Cardiac septum (tissue), 1 donor: Measurements from ENCODE around the gene NUP85. TPM values are rescaled to one million over a fixed set of nuclear protein-coding genes. Genes with fewer than 3 reads are reported as not detected.
"Not testable (repeated sequence)": the region's sequence is repeated elsewhere in the genome, so short reads cannot be mapped to it uniquely, and the experiment has no call there.

ENCODE experiments used
- DNase-seq: peaks from one replicate; pipeline ENCODE4 v3.0.0-alpha.2; 2020; ENCODE audit warnings: low spot score
- intact Hi-C: fragments of 100-400 bp; cut with DNase I; formaldehyde crosslinking; loops from one replicate; pipeline ENCODE4 v1.14.0; 2022
- total RNA-seq: library from RNA; stranded (reverse); fragmentation: NEBNext Ultra II Directional; extraction: Animal tissue kit (Norgen Biotek cat#: 25700); gene quantifications from one replicate; pipeline ENCODE4 v1.2.1, GENCODE V29; 2021
- donor health status: DM: no; HTN: no; CAD: no.

The NUP85 gene
- total RNA-seq, 1 donor from 2014 or later, result 26.3 TPM

DNA sequence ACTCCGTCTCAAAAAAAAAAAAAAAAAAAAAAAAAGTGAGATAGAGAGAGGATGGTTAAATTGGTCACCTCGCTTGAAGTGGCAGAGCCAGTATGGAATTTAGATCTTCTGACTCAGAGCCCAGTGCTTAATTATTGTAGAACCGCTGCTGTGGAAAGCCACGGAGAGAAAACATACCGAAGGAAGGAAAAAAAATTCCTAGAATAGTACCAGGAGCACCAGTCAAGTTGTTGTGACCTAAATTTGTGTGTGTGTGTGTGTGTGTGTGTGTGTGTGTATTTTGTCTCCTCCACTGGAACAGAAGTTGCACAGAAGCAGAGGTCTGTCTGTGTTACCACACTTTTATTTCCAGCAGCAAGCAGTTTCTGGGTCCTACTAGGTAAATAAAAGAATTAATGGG, 10.6 kb upstream of the NUP85 start:
- intact Hi-C loops, result no loop called here

DNA sequence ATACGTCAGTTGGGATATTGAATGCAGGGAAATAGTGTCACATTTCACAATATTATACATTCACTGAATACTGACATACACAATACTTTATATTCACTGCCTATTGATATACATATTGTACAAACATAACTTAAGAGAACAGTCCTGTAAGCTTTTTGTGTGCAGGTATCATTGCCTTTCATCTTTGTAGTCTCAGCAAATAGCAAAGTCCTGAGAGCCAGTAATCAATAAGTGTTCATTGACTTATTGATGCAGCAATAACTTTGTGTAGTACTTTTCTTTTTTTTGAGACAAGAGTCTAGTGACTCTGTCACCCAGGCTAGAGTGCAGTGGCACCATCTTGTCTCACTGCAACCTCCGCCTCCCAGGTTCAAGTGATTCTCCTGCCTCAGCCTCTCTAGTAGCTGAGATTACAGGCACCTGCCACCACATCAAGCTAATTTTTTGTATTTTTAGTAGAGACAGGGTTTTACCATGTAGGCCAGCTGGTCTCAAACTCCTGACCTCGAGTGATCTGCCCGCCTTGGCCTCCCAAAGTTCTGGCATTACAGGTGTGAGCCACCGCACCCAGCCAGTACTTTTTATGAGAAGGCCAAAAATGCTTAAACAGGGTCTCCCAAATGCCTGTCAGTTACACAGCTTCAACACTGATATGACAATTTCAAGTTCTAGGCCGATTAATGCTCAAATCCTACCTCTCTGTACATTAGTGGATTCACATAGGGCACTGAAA, 5.4 kb upstream of the NUP85 start:
- intact Hi-C loops, result loop anchor here (2.0 to 5.0 kb wide), 2 partner anchors 85 to 238 kb away; no protein-coding TSS in a partner anchor
- no peak for DNase-seq

More for the DNA sequence above, 10.6 kb upstream of the NUP85 start:
- DNase-seq, result no peak

DNA sequence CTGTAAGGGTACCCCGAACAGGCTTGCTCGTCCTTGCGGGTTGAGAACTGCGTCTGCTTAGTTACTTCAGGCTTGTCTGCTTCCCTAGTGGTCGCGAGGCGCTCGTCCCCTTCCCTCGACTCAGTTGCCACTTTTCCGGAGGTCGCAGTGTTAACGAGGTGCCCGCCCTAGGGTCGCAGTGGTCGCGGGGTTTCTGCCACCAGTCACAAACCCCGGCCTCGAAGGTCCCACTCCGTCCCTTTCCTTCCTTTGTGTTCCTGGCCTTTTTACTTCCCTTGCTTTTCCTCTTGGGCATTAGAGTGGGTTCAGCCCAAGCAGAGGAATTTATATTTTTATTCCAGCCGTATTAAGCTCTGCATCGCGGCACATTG, 299 bp downstream of the NUP85 start:
- DNase-seq, result no peak
- intact Hi-C loops, result loop anchor here (1.0 kb wide), 1 partner anchor 22 kb away; no protein-coding TSS in a partner anchor

DNA sequence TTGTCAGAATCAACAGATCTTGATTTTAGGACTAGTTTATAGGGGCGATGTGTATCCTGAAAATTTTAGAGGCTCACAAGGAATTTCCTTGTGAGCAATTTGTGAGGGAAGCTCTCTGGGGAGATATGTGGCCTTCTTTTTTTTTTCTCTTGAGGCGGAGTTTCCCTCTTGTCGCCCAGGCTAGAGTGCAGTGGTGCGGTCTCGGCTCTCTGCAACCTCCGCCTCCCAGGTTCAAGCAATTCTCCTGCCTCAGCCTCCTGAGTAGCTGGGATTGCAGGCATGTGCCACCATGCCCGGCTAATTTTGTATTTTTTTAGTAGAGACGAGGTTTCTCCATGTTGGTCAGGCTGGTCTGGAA, 1.6 kb downstream of the NUP85 start:
- intact Hi-C loops, DNase-seq: not testable (repeated sequence)

DNA sequence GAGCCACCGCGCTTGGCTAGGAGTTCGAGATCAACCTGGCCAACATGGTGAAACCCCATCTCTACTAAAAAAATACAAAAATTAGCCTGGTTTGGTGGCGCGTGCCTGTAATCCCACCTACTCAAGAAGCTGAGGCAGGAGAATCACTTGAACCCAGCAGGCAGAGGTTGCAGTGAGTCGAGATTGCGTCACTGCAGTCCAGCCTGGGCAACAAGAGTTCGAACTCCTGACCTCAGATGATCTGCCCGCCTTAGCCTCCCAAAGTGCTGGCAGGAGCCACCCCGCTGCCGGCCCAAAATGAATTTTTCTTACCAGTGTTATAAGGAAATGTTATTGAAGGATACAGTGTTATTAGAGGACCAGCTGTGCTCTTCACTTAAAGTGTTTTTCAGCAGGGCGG, 2.3 kb downstream of the NUP85 start:
- no peak for DNase-seq
- intact Hi-C loops, result no loop called here

DNA sequence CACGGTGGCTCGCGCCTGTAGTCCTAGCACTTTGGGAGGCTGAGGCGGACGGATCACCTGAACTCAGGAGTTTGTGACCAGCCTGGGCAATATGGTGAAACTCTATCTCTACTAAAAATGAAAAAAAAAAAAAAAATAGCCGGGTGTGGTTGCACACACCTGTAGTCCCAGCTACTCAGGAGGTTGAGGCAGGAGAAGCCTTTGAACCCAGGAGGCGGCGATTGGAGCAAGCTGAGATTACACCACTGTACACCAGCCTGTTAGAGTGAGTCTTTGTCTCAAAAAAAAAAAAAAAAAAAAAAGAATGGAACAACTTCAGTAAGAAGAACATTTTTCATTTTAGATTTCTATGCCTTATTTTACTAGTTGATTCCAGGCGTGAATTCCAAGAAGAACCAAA, 2.7 kb downstream of the NUP85 start:
- intact Hi-C loops, result no loop called here
- DNase-seq, result no peak

DNA sequence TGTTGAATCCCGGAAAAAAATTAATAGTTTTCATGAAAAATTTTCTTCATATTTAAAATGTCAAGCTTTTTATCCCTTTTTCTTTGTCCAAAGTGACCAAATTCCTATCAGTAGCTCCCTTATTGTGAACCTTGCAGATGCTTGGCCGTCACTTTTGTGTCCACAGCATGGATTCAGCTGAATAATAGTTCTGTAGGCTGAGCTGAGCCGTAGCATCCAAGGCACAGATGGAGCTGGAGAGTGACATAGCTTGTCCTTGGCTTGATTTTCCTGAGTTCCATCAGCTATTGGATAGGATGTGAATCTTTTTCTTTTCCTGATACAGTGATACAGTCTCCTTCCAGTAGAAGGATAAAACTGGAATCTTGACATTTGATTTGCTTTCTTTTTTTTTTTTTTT, 3.6 kb downstream of the NUP85 start:
- DNase-seq, result no peak
- intact Hi-C loops, result no loop called here

DNA sequence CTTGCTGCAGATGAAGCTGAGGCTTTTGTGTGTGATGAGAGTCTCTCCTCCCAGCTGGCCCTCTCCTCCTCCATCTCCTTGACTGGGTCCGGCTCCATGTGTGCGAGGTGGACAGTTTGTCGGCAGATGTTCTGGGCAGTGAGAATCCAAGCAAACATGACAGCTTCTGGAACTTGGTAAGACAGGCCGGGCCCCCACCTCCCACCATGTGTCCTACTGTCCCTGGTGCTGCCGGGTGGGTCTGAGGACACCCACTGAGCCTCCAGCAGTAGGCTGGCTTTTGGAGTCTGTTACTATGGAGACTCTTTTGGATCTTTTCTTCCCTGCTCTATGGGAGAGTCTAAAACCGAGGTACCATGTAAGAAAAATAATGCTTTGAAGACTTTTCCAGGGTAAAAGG, 12.7 kb downstream of the NUP85 start:
- DNase-seq, result no peak
- intact Hi-C loops, result no loop called here

DNA sequence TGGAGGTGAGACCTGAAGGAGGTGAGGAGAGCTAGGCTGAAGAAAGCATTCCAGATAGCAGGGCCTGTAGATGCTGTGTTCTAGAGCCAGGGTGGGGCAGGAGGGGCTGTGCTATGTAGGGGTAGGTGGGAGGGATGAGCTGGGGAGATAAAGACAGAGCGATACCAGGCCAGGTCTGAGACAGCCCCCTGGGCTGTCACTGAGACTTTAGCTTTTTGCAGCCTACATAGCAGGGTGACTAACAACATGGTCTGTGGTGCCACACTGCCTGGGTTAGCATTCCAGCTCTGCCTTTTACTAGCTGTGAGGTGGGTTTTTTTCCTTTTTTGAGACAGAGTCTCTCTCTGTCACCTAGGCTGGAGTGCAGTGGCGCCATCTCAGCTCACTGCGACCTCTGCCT, 14.3 kb downstream of the NUP85 start:
- intact Hi-C loops, result no loop called here
- no peak for DNase-seq

DNA sequence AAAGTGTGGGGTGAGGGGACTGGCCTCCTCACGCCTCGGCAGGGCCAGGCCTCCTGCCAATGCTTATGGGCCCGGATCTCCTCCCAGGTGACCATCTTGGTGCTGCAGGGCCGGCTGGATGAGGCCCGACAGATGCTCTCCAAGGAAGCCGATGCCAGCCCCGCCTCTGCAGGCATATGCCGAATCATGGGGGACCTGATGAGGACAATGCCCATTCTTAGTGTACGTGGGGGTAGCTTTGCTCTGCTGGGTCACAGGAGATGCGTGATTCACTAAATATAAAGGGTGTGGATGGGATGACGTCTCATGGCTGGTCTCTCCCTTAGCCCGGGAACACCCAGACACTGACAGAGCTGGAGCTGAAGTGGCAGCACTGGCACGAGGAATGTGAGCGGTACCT, 19.5 kb downstream of the NUP85 start:
- DNase-seq, result no peak
- intact Hi-C loops, result no loop called here

DNA sequence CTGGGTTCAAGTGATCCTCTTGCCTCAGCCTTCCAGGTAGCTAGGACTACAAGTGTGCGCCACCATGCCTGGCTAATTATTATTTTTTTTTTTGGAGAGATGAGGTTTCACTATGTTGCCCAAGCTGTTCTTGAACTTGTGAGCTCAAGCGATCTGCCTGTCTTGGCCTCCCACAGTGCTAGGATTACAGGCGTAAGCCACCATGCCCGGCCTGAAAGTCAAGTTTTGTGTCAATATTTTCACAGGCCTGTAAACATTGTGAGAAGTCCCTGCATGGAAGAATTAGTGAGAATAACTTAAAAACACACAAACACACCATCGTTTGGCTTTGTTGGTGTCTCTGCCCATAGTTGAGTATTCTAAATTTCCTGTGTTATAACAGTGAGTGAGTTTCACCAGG, 22.2 kb downstream of the NUP85 start:
- intact Hi-C loops, result no loop called here
- no peak for DNase-seq

DNA sequence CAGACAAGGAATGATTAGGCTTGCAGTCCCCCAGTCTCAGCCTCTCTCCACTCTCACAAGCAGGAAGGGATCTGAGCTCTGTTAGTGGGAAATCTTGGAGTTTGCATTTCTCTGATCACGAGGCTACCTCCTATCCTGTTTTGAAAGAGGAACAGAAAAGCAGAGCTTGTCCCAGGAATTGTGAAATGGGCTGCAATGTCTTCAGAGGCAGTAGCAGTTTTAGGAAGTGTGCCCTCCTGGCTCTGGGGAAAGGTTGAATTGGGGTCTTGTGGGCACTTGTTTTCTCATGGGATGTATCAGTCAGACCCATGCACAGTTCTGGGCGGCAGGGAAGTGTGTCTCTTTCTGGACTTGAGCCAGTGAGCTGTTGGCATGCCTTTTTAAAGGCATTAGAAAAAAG, 22.8 kb downstream of the NUP85 start:
- DNase-seq, result no peak
- intact Hi-C loops, result no loop called here

DNA sequence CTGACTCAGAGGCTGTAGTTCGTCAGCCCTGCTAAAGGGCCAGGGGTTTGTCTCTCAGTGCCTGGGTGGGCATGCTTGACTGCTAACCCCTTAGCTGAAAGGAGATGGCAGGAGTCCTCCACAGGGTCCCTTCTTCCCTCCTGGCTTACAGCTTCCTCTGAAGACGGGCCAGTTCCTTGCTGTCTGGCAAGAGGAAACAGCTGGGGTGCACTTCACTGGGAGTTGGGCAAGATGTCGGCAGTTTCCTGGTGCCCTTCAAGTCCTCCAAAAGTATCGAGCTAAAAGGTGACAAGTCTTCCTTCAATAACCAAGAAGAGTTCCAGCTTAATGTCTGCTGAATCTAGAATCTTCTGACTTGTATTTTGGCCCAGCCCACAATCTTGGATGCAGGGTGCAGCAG, 23.4 kb downstream of the NUP85 start:
- no peak for DNase-seq
- intact Hi-C loops, result no loop called here

DNA sequence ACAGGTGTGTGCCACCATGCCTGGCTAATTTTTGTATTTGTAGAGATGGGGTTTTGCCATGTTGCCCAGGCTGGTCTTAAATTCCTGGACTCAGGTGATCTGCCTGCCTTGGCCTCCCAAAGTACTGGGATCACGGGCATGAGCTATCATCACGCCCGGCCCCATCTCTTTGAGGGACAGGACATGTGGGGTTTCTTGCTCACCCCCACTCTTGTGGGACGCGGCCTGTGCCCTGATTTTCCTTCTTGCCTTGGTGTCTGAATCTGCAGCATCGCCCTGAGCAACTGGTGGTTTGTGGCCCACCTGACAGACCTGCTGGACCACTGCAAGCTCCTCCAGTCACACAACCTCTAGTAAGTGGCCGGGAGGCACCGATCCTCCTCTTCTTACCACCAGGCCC, 25.6 kb downstream of the NUP85 start:
- no peak for DNase-seq

DNA sequence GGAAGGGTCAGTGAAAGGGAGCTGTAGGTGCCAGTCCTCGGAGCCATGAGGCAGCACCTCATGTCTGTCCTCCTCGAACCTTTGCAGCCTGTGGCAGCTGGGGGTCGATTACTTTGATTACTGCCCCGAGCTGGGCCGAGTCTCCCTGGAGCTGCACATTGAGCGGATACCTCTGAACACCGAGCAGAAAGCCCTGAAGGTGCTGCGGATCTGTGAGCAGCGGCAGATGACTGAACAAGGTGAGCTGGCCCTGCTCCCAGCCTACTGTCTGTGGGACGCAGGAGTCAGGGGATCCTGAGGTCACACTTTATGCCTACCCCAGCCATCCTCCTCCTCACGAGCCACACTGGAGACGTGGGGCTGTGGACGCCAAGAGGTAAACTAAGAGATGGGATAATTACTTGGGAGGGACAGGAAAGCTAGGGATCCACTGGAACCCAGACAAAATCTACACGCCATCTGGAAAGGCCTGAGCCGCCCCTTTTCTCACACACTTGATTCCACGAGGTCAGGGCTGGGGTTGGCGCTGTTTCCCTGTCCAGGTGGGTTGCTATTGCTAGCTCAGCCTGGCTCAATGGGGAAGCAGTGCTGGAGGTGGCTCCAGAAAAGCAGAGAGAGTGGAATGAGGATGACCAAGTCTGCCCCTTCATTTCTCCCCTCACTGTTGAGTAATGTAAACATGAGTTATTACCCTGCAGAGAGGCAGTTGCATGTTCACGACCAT, 26.4 kb downstream of the NUP85 start:
- intact Hi-C loops, result no loop called here
- no peak for DNase-seq

More for the DNA sequence above, 25.6 kb downstream of the NUP85 start:
- intact Hi-C loops, result no loop called here

DNA sequence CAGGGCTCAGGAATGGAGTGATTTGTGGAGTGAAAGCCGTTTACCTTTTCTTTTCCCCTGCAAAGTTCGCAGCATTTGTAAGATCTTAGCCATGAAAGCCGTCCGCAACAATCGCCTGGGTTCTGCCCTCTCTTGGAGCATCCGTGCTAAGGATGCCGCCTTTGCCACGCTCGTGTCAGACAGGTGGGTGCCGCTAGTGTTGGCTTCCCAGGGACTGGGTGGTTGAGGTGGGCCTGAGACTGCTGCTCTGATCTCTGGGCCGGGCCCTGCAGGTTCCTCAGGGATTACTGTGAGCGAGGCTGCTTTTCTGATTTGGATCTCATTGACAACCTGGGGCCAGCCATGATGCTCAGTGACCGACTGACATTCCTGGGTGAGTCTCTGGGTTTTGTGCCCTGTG, 27.3 kb downstream of the NUP85 start:
- intact Hi-C loops, result no loop called here
- DNase-seq, result no peak

DNA sequence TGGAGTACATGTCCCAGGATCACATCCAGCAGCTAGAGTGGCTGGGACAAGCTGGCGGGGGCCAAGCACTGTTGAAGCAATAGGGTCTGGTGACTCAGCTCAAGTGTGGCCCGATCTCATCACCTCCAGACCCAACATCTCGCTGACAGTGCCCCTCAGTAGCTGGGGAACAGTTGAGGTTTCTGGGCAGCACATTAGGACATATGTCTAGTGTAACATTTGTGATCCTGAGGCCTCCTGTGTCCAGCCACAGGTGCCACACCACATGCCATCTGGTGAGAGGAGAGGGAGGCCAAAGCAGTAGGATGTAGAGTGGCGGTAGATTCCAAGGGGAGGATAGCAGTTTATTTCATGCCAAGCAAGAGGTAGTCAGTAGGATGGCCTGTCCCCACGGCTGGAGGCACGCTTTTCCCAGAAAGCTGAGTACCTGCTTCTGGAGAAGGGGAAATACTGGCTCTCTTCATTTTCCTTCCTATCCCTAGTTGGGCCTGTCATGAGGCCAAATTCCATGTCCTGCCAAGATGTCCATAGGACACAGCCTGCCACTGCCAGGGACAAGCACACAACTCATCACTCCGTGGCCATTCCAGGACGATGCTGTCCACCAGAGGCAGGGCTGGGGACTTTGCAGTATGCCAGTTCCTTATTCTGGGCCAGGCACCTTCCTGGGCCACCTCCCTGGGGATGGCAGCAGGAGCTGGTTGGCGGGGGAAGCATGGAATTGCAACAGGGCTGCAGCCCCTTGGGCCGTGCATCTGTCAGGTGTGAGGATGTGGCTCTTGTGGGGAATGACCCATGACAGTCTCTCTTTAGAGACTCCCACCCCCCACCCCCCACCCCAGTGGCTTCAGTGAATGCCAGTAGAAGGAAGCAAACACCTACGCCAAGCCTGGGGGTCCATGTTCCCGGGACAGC, 31.9 kb downstream of the NUP85 start:
- DNase-seq, result no peak
- intact Hi-C loops, result no loop called here

DNA sequence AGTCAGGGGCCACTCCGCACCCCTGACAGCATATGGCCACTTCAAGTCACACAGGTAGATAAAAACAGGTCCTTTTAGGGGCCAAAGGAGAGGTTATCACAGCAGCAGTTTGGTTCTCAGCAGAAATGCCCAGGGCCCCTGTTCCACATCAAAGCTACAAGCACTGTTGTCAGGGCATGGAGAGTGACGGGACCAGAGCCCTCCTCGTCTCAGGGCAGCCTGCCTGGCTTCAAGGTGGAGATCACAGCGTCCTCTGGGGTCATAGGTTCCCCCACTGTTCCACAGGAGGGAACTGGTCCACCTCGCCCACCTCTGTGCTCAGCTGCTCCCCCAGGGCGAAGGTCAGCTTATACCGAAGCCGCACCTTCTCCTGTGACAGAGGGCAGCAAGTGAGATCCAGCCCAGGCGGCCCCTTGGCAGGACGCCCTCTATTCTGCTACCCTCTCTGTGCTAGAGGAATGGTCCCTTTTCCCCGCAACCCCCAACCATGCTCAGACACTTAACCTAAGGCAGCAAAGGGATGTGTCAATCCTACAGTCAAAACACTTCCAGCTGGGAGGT, 32.6 kb downstream of the NUP85 start:
- DNase-seq, result no peak
- intact Hi-C loops, result no loop called here

DNA sequence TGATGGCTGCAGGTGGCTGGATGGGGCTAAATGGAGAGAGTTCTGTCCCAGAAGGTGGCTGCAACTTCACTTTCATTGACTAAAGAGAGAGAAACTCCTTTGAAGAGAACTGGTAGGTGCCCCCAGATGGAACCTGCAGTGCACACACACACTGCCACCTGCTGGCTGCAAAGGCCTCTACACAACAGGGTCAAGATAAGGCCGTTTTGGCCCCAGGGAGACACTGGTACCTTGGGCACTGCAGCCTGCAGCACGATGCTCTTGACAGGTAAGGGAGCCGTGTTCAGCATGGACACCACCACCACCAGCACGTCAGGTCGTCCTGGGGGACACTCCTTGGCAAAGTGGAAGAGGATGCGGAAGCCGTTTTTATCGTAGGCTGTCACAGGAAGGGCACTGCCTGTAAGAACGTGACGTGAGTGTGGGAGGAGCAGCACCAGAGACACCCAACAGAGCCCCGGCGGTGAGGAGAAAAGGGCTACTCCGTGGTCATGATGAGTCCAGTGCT, 33.3 kb downstream of the NUP85 start:
- DNase-seq, result no peak
- intact Hi-C loops, result no loop called here

DNA sequence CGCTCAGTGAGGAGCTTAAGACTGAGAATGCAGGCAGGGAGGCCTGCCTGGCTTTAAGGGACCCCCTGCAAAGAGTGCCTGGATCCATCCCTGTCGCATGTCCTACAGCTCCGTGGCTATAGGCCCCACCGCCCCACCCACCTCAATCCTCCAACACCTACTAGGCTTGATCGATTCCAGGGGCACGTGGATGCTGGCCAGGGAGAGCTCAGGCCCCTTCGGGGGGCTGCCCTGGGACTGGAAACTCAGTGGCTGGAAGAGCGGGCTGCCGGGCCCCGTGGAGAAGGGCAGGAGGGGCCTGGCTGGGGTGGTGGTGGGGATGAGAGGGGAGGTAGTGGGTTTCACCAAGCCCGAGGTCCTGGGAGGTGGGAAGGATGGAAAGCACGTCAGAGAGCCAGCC, 33.7 kb downstream of the NUP85 start:
- DNase-seq, result no peak
- intact Hi-C loops, result no loop called here
